ENCODE results near the gene SNED1.

Gene SNED1

GRCh38 chr2:241084856-241085444 lies 86.5 kb downstream of the SNED1 start:
- no peak overlapping the region for H3K9ac ChIP-seq (ENCODE audit: low read depth, low read length, poor library complexity, severe bottlenecking)
- no peak overlapping the region for H3K4me3 ChIP-seq (ENCODE audit: low read length, poor library complexity, severe bottlenecking)
- H3K27me3 ChIP-seq (ENCODE audit: insufficient read depth, low read length, poor library complexity, severe bottlenecking): no peaks in the 10 kb centered on the region
- no peaks in the 10 kb centered on the region for H3K79me2 ChIP-seq (ENCODE audit: insufficient read depth, low read length)
- no peaks in the 10 kb centered on the region for H4K20me1 ChIP-seq (ENCODE audit: insufficient read depth, low read length, poor library complexity, severe bottlenecking)
- TF ChIP-seq EZH2phosphoT487 (IDR thresholded peaks at IDR 0.05; ENCODE audit: borderline replicate concordance): no peak
- no peak for TF ChIP-seq CTCF (conservative IDR thresholded peaks at IDR 0.05; ENCODE audit: low read length)
- H3K36me3 ChIP-seq (ENCODE audit: insufficient read depth, low read length): peaks cover 33% of the 10 kb centered on the region; the same call in 1 of the 2 replicates
- H3F3A ChIP-seq (ENCODE audit: low read depth): no peaks in the 10 kb centered on the region
- no peak overlapping the region for H3K4me2 ChIP-seq (ENCODE audit: low read depth, low read length, poor library complexity, severe bottlenecking)
- H3K4me1 ChIP-seq (ENCODE audit: insufficient read depth, low read length, poor library complexity, severe bottlenecking): no peaks in the 10 kb centered on the region
- H3K9me2 ChIP-seq (replicated peaks; ENCODE audit: low read depth, low read length): no peaks in the 10 kb centered on the region
- no peak overlapping the region for H2AFZ ChIP-seq (ENCODE audit: low read length)
- H3K9me3 ChIP-seq (ENCODE audit: insufficient read depth, low read depth, low read length): no peaks in the 10 kb centered on the region

GRCh38 chr2:241087420-241088268 lies 89.2 kb downstream of the SNED1 start:
- no peak overlapping the region for H2AFZ ChIP-seq (ENCODE audit: low read length)
- no peaks in the 10 kb centered on the region for H3K79me2 ChIP-seq (ENCODE audit: insufficient read depth, low read length)
- no peak overlapping the region for H3K4me2 ChIP-seq (ENCODE audit: low read depth, low read length, poor library complexity, severe bottlenecking)
- no peak for TF ChIP-seq CTCF (conservative IDR thresholded peaks at IDR 0.05; ENCODE audit: low read length)
- no peak for TF ChIP-seq EZH2phosphoT487 (IDR thresholded peaks at IDR 0.05; ENCODE audit: borderline replicate concordance)
- H4K20me1 ChIP-seq (ENCODE audit: insufficient read depth, low read length, poor library complexity, severe bottlenecking): no peaks in the 10 kb centered on the region
- H3K27me3 ChIP-seq (ENCODE audit: insufficient read depth, low read length, poor library complexity, severe bottlenecking): no peaks in the 10 kb centered on the region
- no peaks in the 10 kb centered on the region for H3K9me3 ChIP-seq (ENCODE audit: insufficient read depth, low read depth, low read length)
- H3F3A ChIP-seq (ENCODE audit: low read depth): no peaks in the 10 kb centered on the region
- peaks cover 33% of the 10 kb centered on the region; the same call in 1 of the 2 replicates for H3K36me3 ChIP-seq (ENCODE audit: insufficient read depth, low read length)
- no peaks in the 10 kb centered on the region for H3K4me1 ChIP-seq (ENCODE audit: insufficient read depth, low read length, poor library complexity, severe bottlenecking)
- no peak overlapping the region for H3K4me3 ChIP-seq (ENCODE audit: low read length, poor library complexity, severe bottlenecking)
- no peaks in the 10 kb centered on the region for H3K9me2 ChIP-seq (replicated peaks; ENCODE audit: low read depth, low read length)
- H3K9ac ChIP-seq (ENCODE audit: low read depth, low read length, poor library complexity, severe bottlenecking): no peak overlapping the region

- H2AFZ ChIP-seq (ENCODE audit: low read length): no peak overlapping the region
- H3K36me3 ChIP-seq (ENCODE audit: insufficient read depth, low read length): peaks cover 33% of the 10 kb centered on the region; the same call in 1 of the 2 replicates
Measured at GRCh38 chr2:241088376-241088775, 90.0 kb downstream of the SNED1 start.

More at GRCh38 chr2:241088376-241088775, 90.0 kb downstream of the SNED1 start:
- TF ChIP-seq CTCF (conservative IDR thresholded peaks at IDR 0.05; ENCODE audit: low read length) (no peak), EZH2phosphoT487 (IDR thresholded peaks at IDR 0.05; ENCODE audit: borderline replicate concordance) (no peak)
- Histone ChIP-seq H3K4me1 (ENCODE audit: insufficient read depth, low read length, poor library complexity, severe bottlenecking) (no peaks in the 10 kb centered on the region), H3K4me2 (ENCODE audit: low read depth, low read length, poor library complexity, severe bottlenecking) (no peak overlapping the region), H3K79me2 (ENCODE audit: insufficient read depth, low read length) (no peaks in the 10 kb centered on the region), H3K4me3 (ENCODE audit: low read length, poor library complexity, severe bottlenecking) (no peak overlapping the region), H3K27me3 (ENCODE audit: insufficient read depth, low read length, poor library complexity, severe bottlenecking) (no peaks in the 10 kb centered on the region), H4K20me1 (ENCODE audit: insufficient read depth, low read length, poor library complexity, severe bottlenecking) (no peaks in the 10 kb centered on the region), H3K9ac (ENCODE audit: low read depth, low read length, poor library complexity, severe bottlenecking) (no peak overlapping the region), H3F3A (ENCODE audit: low read depth) (no peaks in the 10 kb centered on the region), H3K9me3 (ENCODE audit: insufficient read depth, low read depth, low read length) (no peaks in the 10 kb centered on the region), H3K9me2 (replicated peaks; ENCODE audit: low read depth, low read length) (no peaks in the 10 kb centered on the region)

All from Loucy (cell line).